Hepatocyte (in vitro differentiated cells): ENCODE data around the gene ZNF786. TPM values are rescaled to one million over a fixed set of nuclear protein-coding genes. Genes with fewer than 3 reads are reported as not detected.

Source experiments
- DNase-seq: peaks from one replicate; pipeline ENCODE4 v3.0.0-alpha.2; 2016; ENCODE audit warnings: low spot score
- H2AFZ ChIP-seq: fragments of 200-600 bp; sonication (generic); 2 replicates; pipeline ENCODE4 v1.6.0; 2016; ENCODE audit warnings: antibody characterized with exemption, mild to moderate bottlenecking
- H3K27ac ChIP-seq: fragments of 200-600 bp; sonication (generic); 2 replicates; pipeline ENCODE4 v1.5.1; 2016; ENCODE audit warnings: mild to moderate bottlenecking
- H3K27me3 ChIP-seq: fragments of 200-600 bp; sonication (generic); 2 replicates; pipeline ENCODE4 v1.6.1; 2016
- H3K36me3 ChIP-seq: fragments of 200-600 bp; sonication (generic); replicated peaks from 2 replicates; pipeline ENCODE4 v1.5.1; 2016; ENCODE audit warnings: low read depth; ENCODE audit not compliant: insufficient read depth
- H3K4me1 ChIP-seq: fragments of 200-600 bp; sonication (generic); 2 replicates; pipeline ENCODE4 v1.5.1; 2016; ENCODE audit warnings: mild to moderate bottlenecking, moderate library complexity; ENCODE audit not compliant: insufficient read depth
- H3K4me2 ChIP-seq: fragments of 200-600 bp; sonication (generic); 2 replicates; pipeline ENCODE4 v1.6.0; 2016
- H3K4me3 ChIP-seq: fragments of 200-600 bp; sonication (generic); 2 replicates; pipeline ENCODE4 v1.5.1; 2016; ENCODE audit warnings: mild to moderate bottlenecking
- H3K79me2 ChIP-seq: fragments of 200-600 bp; sonication (generic); 2 replicates; pipeline ENCODE4 v1.6.0; 2017; ENCODE audit warnings: mild to moderate bottlenecking
- H3K9me2 ChIP-seq: fragments of 200-600 bp; sonication (generic); replicated peaks from 2 replicates; pipeline ENCODE4 v1.6.0; 2017; ENCODE audit warnings: mild to moderate bottlenecking; ENCODE audit not compliant: insufficient read depth
- H3K9me3 ChIP-seq: fragments of 200-600 bp; sonication (generic); 2 replicates; pipeline ENCODE4 v1.5.1; 2016; ENCODE audit warnings: low read depth, mild to moderate bottlenecking
- H4K20me1 ChIP-seq: fragments of 200-600 bp; sonication (generic); 2 replicates; pipeline ENCODE4 v1.6.0; 2016; ENCODE audit warnings: mild to moderate bottlenecking; ENCODE audit not compliant: insufficient read depth, poor library complexity, severe bottlenecking
- CTCF ChIP-seq: fragments of 200-600 bp; sonication (generic); IDR thresholded peaks from 2 replicates; pipeline ENCODE4 v1.5.1; 2016; ENCODE audit warnings: antibody characterized with exemption, mild to moderate bottlenecking; ENCODE audit not compliant: poor library complexity
- EZH2 ChIP-seq: fragments of 200-600 bp; sonication (generic); IDR thresholded peaks from 2 replicates; pipeline ENCODE4 v1.6.1; 2016; ENCODE audit warnings: antibody characterized with exemption, mild to moderate bottlenecking, borderline replicate concordance
- EZH2phosphoT487 ChIP-seq: fragments of 200-600 bp; sonication (generic); IDR thresholded peaks from one replicate; pipeline ENCODE4 v1.6.1; 2018; ENCODE audit warnings: antibody characterized with exemption, mild to moderate bottlenecking, low read depth, moderate library complexity; ENCODE audit not compliant: unreplicated experiment, severe bottlenecking
- WGBS: methylation state at CpG from one replicate; pipeline ENCODE4 v1.1.6; 2016; ENCODE audit warnings: low lambda C conversion rate; ENCODE audit errors: missing lambda C conversion rate; 5-methylcytosine and 5-hydroxymethylcytosine counted together
- polyA plus RNA-seq: library from polyadenylated mRNA; unstranded; fragments of >200 nt; fragmentation: Nextera tagmentation; extraction: Ambion mirVana; gene quantifications from 2 replicates; pipeline ENCODE4 v1.2.1, GENCODE V29; 2016
- total RNA-seq: library from RNA; depleted of rRNA; stranded (reverse); fragments of >200 nt; gene quantifications from 2 replicates; pipeline ENCODE4 v1.2.3, GENCODE V29; 2014

ZNF786 gene
- total and polyA plus RNA-seq, 2 experiments from 2014 or later, result 5.7 to 6.9 TPM

- Histone ChIP-seq H3K79me2 (peaks cover 71% of the 10 kb centered on the region), H3K4me3 (no peak overlapping the region), H3K36me3 (no peaks in the 10 kb centered on the region), H2AFZ (no peak overlapping the region), H3K4me1 (no peaks in the 10 kb centered on the region), H3K9me3 (peaks cover 5% of the 10 kb centered on the region), H3K27me3 (no peaks in the 10 kb centered on the region), H3K9me2 (no peaks in the 10 kb centered on the region), H4K20me1 (no peaks in the 10 kb centered on the region), H3K27ac (no peak overlapping the region), H3K4me2 (no peak overlapping the region)
- DNase-seq, result no peak
- WGBS, result 100% methylated on average over 1 of the region's 1 CpG
- TF ChIP-seq EZH2phosphoT487, result no peak
- TF ChIP-seq CTCF, result no peak
- no peak for TF ChIP-seq EZH2
Observed at GRCh38 chr7:149085866-149086265, 4.7 kb downstream of the ZNF786 start.

DNA sequence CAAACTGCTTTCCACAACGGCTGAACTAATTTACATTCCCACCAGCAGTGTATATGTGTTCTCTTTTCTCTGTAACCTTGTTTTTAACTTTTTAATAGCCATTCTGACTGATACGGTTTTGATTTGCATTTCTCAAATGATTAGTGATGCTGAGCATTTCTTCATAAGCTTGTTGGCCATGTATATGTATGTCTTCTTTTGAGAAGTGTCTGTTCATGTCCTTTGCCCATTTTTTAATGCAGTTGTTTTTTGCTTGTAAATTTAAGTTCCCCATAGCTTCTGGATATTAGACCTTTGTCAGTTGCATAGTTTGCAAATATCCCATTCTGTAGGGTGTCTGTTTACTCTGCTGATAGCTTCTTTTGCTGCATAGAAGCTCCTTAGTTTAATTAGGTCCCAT is 6.1 kb downstream of the ZNF786 start:
- Histone ChIP-seq H3K79me2 (peaks cover 71% of the 10 kb centered on the region), H3K36me3 (no peaks in the 10 kb centered on the region), H3K4me3 (no peak overlapping the region), H3K27ac (no peak overlapping the region), H3K27me3 (no peaks in the 10 kb centered on the region), H3K9me2 (no peaks in the 10 kb centered on the region), H3K4me2 (no peak overlapping the region), H3K4me1 (no peaks in the 10 kb centered on the region), H3K9me3 (peaks cover 5% of the 10 kb centered on the region), H4K20me1 (no peaks in the 10 kb centered on the region), H2AFZ (no peak overlapping the region)
- TF ChIP-seq EZH2 (no peak), EZH2phosphoT487 (no peak), CTCF (no peak)
- 97% methylated on average over 2 of the region's 2 CpGs for WGBS
- no peak for DNase-seq

DNA sequence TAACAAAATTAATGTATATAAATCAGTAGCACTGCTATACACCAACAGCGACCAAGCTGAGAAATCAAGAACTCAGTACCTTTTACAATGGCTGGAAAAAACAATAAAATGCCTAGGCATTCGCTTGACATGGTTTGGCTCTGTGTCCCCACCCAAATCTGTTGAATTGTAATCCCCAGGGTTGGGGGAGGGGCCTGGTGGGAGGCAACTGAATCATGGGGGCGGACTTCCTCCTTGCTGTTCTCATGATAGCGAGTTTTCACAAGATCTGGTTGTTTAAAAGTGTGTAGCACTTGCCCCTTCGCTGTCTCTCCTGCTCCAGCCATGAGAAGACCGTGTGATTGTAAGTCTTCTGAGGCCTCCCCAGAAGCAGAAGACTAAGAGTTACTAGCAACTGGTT is 8.6 kb downstream of the ZNF786 start:
- Histone ChIP-seq H3K4me2 (no peak overlapping the region), H3K9me2 (no peaks in the 10 kb centered on the region), H3K27me3 (no peaks in the 10 kb centered on the region), H3K4me3 (no peak overlapping the region), H3K36me3 (no peaks in the 10 kb centered on the region), H3K27ac (no peak overlapping the region), H4K20me1 (no peaks in the 10 kb centered on the region), H3K4me1 (no peaks in the 10 kb centered on the region), H3K9me3 (peaks cover 5% of the 10 kb centered on the region), H3K79me2 (peaks cover 55% of the 10 kb centered on the region), H2AFZ (no peak overlapping the region)
- TF ChIP-seq EZH2phosphoT487, result no peak
- no peak for TF ChIP-seq CTCF
- TF ChIP-seq EZH2, result no peak
- DNase-seq, result no peak
- WGBS, result 96% methylated on average over 6 of the region's 6 CpGs

GRCh38 chr7:149077594-149077993 is 12.9 kb downstream of the ZNF786 start:
- no peak for DNase-seq
- Histone ChIP-seq H2AFZ (no peak overlapping the region), H3K36me3 (no peaks in the 10 kb centered on the region), H3K27me3 (no peaks in the 10 kb centered on the region), H3K4me3 (no peak overlapping the region), H3K79me2 (peaks cover 24% of the 10 kb centered on the region), H3K9me3 (no peaks in the 10 kb centered on the region), H3K4me2 (no peak overlapping the region), H3K9me2 (no peaks in the 10 kb centered on the region), H3K27ac (no peak overlapping the region), H4K20me1 (no peaks in the 10 kb centered on the region), H3K4me1 (no peaks in the 10 kb centered on the region)
- TF ChIP-seq EZH2, result no peak
- TF ChIP-seq EZH2phosphoT487, result no peak
- no peak for TF ChIP-seq CTCF
- WGBS, result 95% methylated on average over 8 of the region's 9 CpGs
